Gastrocnemius medialis (tissue), 4 donors: ENCODE measurements around the gene MGA.

Experiments used
- POLR2A ChIP-seq, 2 donors: fragments of 450-650 bp; IDR thresholded peaks; one replicate each; pipeline ENCODE4 v1.6.1; 2017; ENCODE audit warnings: antibody characterized with exemption in 2 of 2, mild to moderate bottlenecking in 2 of 2, moderate library complexity in 2 of 2
- TF ChIP-seq, protein P1 (sequence below), 5 experiments: fragments of 450-650 bp in 3 of 5; fragments of 200-600 bp in 2 of 5; sonication (generic) in 2 of 5; IDR thresholded peaks in 4 of 5; conservative IDR thresholded peaks in 1 of 5; 1 replicate in 4 of 5; 2 replicates in 1 of 5; pipeline ENCODE4 v1.5.1; 2016 to 2019; ENCODE audit warnings: antibody characterized with exemption in 5 of 5, mild to moderate bottlenecking in 3 of 5, moderate library complexity in 3 of 5

DNA sequence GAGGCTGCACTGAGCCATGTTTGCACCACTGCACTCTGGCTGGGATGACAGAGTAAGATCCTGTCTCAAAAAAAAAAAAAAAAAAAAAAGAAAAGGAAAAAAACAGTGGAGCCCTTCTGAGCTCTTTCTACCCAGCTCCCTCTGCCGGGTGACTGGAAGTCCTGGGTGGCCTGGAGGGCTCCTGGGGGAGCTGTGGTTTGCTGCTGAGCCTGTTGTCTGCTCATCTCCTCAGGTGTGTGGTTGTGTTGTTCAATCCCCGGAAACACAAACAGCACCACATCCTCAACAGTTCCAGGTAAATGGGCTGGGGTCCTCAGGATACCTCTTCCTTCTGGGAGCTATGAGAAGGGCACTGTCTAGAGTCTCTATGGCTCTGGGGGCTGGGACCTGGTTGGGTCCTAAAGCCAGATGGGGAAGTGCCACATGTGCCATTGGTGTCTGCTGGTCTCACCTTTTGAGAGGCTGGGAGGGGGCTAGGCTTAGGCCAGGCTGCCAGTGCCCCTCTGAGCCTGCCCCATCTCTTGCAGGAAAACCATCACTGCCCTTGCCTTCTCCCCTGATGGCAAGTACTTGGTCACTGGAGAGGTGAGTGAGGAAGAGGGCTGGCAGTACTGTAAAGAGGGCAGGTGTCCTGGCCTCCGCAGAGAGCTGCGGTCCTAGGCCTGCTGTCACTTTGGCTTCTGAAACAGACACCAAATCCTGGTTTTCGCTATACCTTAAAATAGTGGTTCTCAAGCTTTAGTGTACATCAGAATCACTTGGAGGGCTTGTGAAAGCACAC is 150.6 kb downstream of the MGA start:
- TF ChIP-seq, protein P1, sequence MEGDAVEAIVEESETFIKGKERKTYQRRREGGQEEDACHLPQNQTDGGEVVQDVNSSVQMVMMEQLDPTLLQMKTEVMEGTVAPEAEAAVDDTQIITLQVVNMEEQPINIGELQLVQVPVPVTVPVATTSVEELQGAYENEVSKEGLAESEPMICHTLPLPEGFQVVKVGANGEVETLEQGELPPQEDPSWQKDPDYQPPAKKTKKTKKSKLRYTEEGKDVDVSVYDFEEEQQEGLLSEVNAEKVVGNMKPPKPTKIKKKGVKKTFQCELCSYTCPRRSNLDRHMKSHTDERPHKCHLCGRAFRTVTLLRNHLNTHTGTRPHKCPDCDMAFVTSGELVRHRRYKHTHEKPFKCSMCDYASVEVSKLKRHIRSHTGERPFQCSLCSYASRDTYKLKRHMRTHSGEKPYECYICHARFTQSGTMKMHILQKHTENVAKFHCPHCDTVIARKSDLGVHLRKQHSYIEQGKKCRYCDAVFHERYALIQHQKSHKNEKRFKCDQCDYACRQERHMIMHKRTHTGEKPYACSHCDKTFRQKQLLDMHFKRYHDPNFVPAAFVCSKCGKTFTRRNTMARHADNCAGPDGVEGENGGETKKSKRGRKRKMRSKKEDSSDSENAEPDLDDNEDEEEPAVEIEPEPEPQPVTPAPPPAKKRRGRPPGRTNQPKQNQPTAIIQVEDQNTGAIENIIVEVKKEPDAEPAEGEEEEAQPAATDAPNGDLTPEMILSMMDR (IDR thresholded peaks at IDR 0.05 in 4 of 5, conservative IDR thresholded peaks at IDR 0.05 in 1 of 5): no peak
- TF ChIP-seq POLR2A (IDR thresholded peaks at IDR 0.05): no peak
